GM23248 (cell line): ENCODE results near the gene SYMPK. TPM values are rescaled to one million over a fixed set of nuclear protein-coding genes. Genes with fewer than 3 reads are reported as not detected.

Source experiments
- DNase-seq: peaks from one replicate; pipeline ENCODE4 v3.0.0-alpha.2; 2015
- H2AFZ ChIP-seq: fragments of 200-600 bp; sonication (generic); 2 replicates; pipeline ENCODE4 v1.6.1; 2016; ENCODE audit warnings: antibody characterized with exemption
- H3F3A ChIP-seq: fragments of 200-600 bp; sonication (generic); 2 replicates; pipeline ENCODE4 v1.6.1; 2016; ENCODE audit warnings: mild to moderate bottlenecking, antibody characterized with exemption, mixed run types; ENCODE audit not compliant: insufficient read depth
- H3K27ac ChIP-seq: fragments of 200-600 bp; sonication (generic); 2 replicates; pipeline ENCODE4 v1.5.1; 2016; ENCODE audit warnings: mild to moderate bottlenecking
- H3K27me3 ChIP-seq: fragments of 200-600 bp; sonication (generic); replicated peaks from 2 replicates; pipeline ENCODE4 v1.6.1; 2016; ENCODE audit warnings: mild to moderate bottlenecking; ENCODE audit not compliant: insufficient read depth
- H3K36me3 ChIP-seq: fragments of 200-600 bp; sonication (generic); 2 replicates; pipeline ENCODE4 v1.6.1; 2016; ENCODE audit warnings: low read depth, mild to moderate bottlenecking
- H3K4me1 ChIP-seq: fragments of 200-600 bp; sonication (generic); 2 replicates; pipeline ENCODE4 v1.6.1; 2016; ENCODE audit warnings: mild to moderate bottlenecking; ENCODE audit not compliant: insufficient read depth
- H3K4me2 ChIP-seq: fragments of 200-600 bp; sonication (generic); one replicate; pipeline ENCODE4 v1.6.1; 2016; ENCODE audit warnings: mild to moderate bottlenecking; ENCODE audit not compliant: unreplicated experiment
- H3K4me3 ChIP-seq: fragments of 200-600 bp; sonication (generic); 2 replicates; pipeline ENCODE4 v1.5.1; 2016; ENCODE audit warnings: mild to moderate bottlenecking
- H3K79me2 ChIP-seq: fragments of 200-600 bp; sonication (generic); 2 replicates; pipeline ENCODE4 v1.6.1; 2016; ENCODE audit warnings: mild to moderate bottlenecking; ENCODE audit not compliant: insufficient read depth
- H3K9ac ChIP-seq: fragments of 200-600 bp; sonication (generic); 2 replicates; pipeline ENCODE4 v1.6.1; 2016; ENCODE audit warnings: mild to moderate bottlenecking
- H3K9me2 ChIP-seq: fragments of 200-600 bp; sonication (generic); 2 replicates; pipeline ENCODE4 v1.6.1; 2016; ENCODE audit warnings: mixed run types, mild to moderate bottlenecking, moderate library complexity; ENCODE audit not compliant: insufficient read depth
- H3K9me3 ChIP-seq: fragments of 200-600 bp; sonication (generic); one replicate; pipeline ENCODE4 v1.6.1; 2017; ENCODE audit warnings: low read depth
- H4K20me1 ChIP-seq: fragments of 200-600 bp; sonication (generic); 2 replicates; pipeline ENCODE4 v1.6.0; 2016; ENCODE audit not compliant: insufficient read depth
- EZH2 ChIP-seq: fragments of 200-600 bp; sonication (generic); IDR thresholded peaks from 2 replicates; pipeline ENCODE4 v1.6.1; 2018; ENCODE audit warnings: antibody characterized with exemption, mild to moderate bottlenecking; ENCODE audit not compliant: insufficient read depth, poor library complexity, severe bottlenecking
- EZH2phosphoT487 ChIP-seq: fragments of 200-600 bp; sonication (generic); IDR thresholded peaks from 2 replicates; pipeline ENCODE4 v1.6.1; 2018; ENCODE audit warnings: antibody characterized with exemption, moderate library complexity, mild to moderate bottlenecking, low read depth; ENCODE audit not compliant: insufficient read depth
- WGBS, 2 experiments: methylation state at CpG; one replicate each; pipeline ENCODE4 v1.1.6; 2015 to 2017; ENCODE audit warnings: low lambda C conversion rate in 2 of 2, low coverage in 1 of 2; ENCODE audit errors: missing lambda C conversion rate in 2 of 2; 5-methylcytosine and 5-hydroxymethylcytosine counted together
- in situ Hi-C: fragments of 300-500 bp; cut with MboI; formaldehyde crosslinking; loops from 2 replicates; pipeline ENCODE4 v1.15.0; 2020
- polyA plus RNA-seq: library from polyadenylated mRNA; unstranded; fragments of >200 nt; fragmentation: Nextera tagmentation; extraction: Ambion mirVana; gene quantifications from 2 replicates; pipeline ENCODE4 v1.2.1, GENCODE V29; 2016
- total RNA-seq: library from RNA; depleted of rRNA; stranded (reverse); fragments of >200 nt; shearing (Covaris generic); gene quantifications from 2 replicates; pipeline ENCODE4 v1.2.3, GENCODE V29; 2014

SYMPK gene
- total and polyA plus RNA-seq, 2 experiments from 2014 or later = 17.8 to 28.1 TPM

- Histone ChIP-seq H3K27ac (no peak overlapping the region), H3K27me3 (no peaks in the 10 kb centered on the region), H2AFZ (no peak overlapping the region), H3K4me1 (no peaks in the 10 kb centered on the region), H3K36me3 (peaks cover 22% of the 10 kb centered on the region; the same call in 1 of the 2 replicates), H3F3A (no peaks in the 10 kb centered on the region), H3K4me3 (no peak overlapping the region), H3K4me2 (no peak overlapping the region), H4K20me1 (no peaks in the 10 kb centered on the region), H3K9me3 (no peaks in the 10 kb centered on the region), H3K79me2 (no peaks in the 10 kb centered on the region), H3K9ac (no peak overlapping the region), H3K9me2 (no peaks in the 10 kb centered on the region)
- TF ChIP-seq EZH2 (no peak), EZH2phosphoT487 (no peak)
- in situ Hi-C loops = no loop called here
- no peak for DNase-seq
- WGBS, 2 experiments = 72 to 75% methylated on average over 12 of the region's 12 CpGs
These were observed 38.9 kb downstream of the SYMPK start for GRCh38 chr19:45824041-45824471.

- DNase-seq = no peak
- no peaks in the 10 kb centered on the region for H3K9me3 ChIP-seq
- H4K20me1 ChIP-seq = no peaks in the 10 kb centered on the region
- H3K4me3 ChIP-seq = no peak overlapping the region
- H3K79me2 ChIP-seq = no peaks in the 10 kb centered on the region
- 95% methylated on average over 12 of the region's 12 CpGs for WGBS, 2 experiments
- no peak overlapping the region for H3K4me2 ChIP-seq
- H3K4me1 ChIP-seq = no peaks in the 10 kb centered on the region
- no peaks in the 10 kb centered on the region for H3K9me2 ChIP-seq
- in situ Hi-C loops = no loop called here
- H2AFZ ChIP-seq = no peak overlapping the region
- peaks cover 18% of the 10 kb centered on the region; the same call in 1 of the 2 replicates for H3K36me3 ChIP-seq
- H3K9ac ChIP-seq = no peak overlapping the region
- no peak overlapping the region for H3K27ac ChIP-seq
- TF ChIP-seq EZH2phosphoT487 (no peak), EZH2 (no peak)
- no peaks in the 10 kb centered on the region for H3F3A ChIP-seq
- no peaks in the 10 kb centered on the region for H3K27me3 ChIP-seq
These were observed 39.8 kb downstream of the SYMPK start for GRCh38 chr19:45823182-45823581.

- Histone ChIP-seq H3K9me2 (no peaks in the 10 kb centered on the region), H3K4me3 (no peak overlapping the region), H3F3A (no peaks in the 10 kb centered on the region), H3K9me3 (no peaks in the 10 kb centered on the region), H2AFZ (no peak overlapping the region), H3K4me2 (no peak overlapping the region), H3K9ac (no peak overlapping the region), H3K79me2 (no peaks in the 10 kb centered on the region), H4K20me1 (no peaks in the 10 kb centered on the region), H3K27me3 (no peaks in the 10 kb centered on the region), H3K36me3 (peaks cover 14% of the 10 kb centered on the region; the same call in 1 of the 2 replicates), H3K4me1 (no peaks in the 10 kb centered on the region), H3K27ac (no peak overlapping the region)
- TF ChIP-seq EZH2phosphoT487 (no peak), EZH2 (no peak)
- in situ Hi-C loops = no loop called here
- whole genome bisulfite sequencing, 2 experiments = 95 to 98% methylated on average over 4 to 5 of the region's 5 CpGs
- no peak for DNase-seq
These were observed 40.2 kb downstream of the SYMPK start for GRCh38 chr19:45822716-45823115.

GRCh38 chr19:45821570-45821969, 41.4 kb downstream of the SYMPK start:
- Histone ChIP-seq H3K27ac (no peak overlapping the region), H3K36me3 (peaks cover 8% of the 10 kb centered on the region; the same call in 1 of the 2 replicates), H3F3A (no peaks in the 10 kb centered on the region), H3K79me2 (no peaks in the 10 kb centered on the region), H2AFZ (no peak overlapping the region), H3K9ac (no peak overlapping the region), H4K20me1 (no peaks in the 10 kb centered on the region), H3K4me2 (no peak overlapping the region), H3K27me3 (no peaks in the 10 kb centered on the region), H3K4me1 (no peaks in the 10 kb centered on the region), H3K4me3 (no peak overlapping the region), H3K9me2 (no peaks in the 10 kb centered on the region), H3K9me3 (no peaks in the 10 kb centered on the region)
- TF ChIP-seq EZH2 (no peak), EZH2phosphoT487 (no peak)
- in situ Hi-C loops = no loop called here
- no peak for DNase-seq
- WGBS, 2 experiments = 67 to 85% methylated on average over 8 to 10 of the region's 10 CpGs

- H2AFZ ChIP-seq = no peak overlapping the region
- no peaks in the 10 kb centered on the region for H3K9me3 ChIP-seq
- H3K79me2 ChIP-seq = no peaks in the 10 kb centered on the region
- no peaks in the 10 kb centered on the region for H4K20me1 ChIP-seq
- in situ Hi-C loops = no loop called here
- WGBS, 2 experiments = 70 to 78% methylated on average over 6 to 8 of the region's 8 CpGs
- H3K27ac ChIP-seq = no peak overlapping the region
- H3K36me3 ChIP-seq = peaks cover 8% of the 10 kb centered on the region; the same call in 1 of the 2 replicates
- DNase-seq = no peak
- no peaks in the 10 kb centered on the region for H3K27me3 ChIP-seq
- H3K9me2 ChIP-seq = no peaks in the 10 kb centered on the region
- no peaks in the 10 kb centered on the region for H3F3A ChIP-seq
- H3K4me1 ChIP-seq = no peaks in the 10 kb centered on the region
- no peak overlapping the region for H3K4me2 ChIP-seq
- H3K4me3 ChIP-seq = no peak overlapping the region
- H3K9ac ChIP-seq = no peak overlapping the region
- TF ChIP-seq EZH2phosphoT487 = no peak
- no peak for TF ChIP-seq EZH2
These were observed 41.8 kb downstream of the SYMPK start for GRCh38 chr19:45821103-45821521.
